ENCODE data around the gene CLCN7. TPM values are rescaled to one million over a fixed set of nuclear protein-coding genes. Genes with fewer than 3 reads are reported as not detected.

The CLCN7 gene
- polyA plus RNA-seq, 1 of the 3 experiments (the other 2 are of a cell fraction), result 44.3 TPM

DNA sequence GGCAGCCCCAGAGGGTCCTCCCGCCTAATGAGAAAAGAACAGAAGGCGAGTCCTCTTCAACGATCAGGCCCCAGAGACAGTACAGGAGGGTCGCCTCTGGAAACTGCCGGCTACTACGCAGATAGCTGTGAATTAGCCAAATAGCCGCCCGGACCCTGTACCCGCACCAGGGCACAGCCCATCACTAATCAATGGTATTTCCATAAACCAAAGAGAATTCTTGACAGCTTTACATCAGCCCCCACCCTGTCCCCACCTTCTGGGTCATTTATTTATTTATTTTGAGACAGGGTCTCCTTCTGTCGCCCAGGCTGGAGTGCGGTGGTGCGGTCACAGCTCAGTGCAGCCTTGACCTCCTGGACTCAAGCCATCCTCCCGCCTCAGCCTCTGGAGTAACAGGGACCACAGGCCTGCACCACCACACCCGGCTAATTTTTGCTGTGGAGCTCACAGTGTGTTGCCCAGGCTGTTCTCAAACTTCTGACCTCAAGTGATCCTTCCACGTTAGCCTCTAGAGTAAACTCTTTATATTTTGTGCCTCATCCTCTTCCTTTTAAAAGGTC, 805 bp upstream of the CLCN7 start (continued):
- TF ChIP-seq, protein P1, sequence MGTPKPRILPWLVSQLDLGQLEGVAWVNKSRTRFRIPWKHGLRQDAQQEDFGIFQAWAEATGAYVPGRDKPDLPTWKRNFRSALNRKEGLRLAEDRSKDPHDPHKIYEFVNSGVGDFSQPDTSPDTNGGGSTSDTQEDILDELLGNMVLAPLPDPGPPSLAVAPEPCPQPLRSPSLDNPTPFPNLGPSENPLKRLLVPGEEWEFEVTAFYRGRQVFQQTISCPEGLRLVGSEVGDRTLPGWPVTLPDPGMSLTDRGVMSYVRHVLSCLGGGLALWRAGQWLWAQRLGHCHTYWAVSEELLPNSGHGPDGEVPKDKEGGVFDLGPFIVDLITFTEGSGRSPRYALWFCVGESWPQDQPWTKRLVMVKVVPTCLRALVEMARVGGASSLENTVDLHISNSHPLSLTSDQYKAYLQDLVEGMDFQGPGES (IDR thresholded peaks at IDR 0.05; ENCODE audit: low read depth, low read length), result no peak

DNA sequence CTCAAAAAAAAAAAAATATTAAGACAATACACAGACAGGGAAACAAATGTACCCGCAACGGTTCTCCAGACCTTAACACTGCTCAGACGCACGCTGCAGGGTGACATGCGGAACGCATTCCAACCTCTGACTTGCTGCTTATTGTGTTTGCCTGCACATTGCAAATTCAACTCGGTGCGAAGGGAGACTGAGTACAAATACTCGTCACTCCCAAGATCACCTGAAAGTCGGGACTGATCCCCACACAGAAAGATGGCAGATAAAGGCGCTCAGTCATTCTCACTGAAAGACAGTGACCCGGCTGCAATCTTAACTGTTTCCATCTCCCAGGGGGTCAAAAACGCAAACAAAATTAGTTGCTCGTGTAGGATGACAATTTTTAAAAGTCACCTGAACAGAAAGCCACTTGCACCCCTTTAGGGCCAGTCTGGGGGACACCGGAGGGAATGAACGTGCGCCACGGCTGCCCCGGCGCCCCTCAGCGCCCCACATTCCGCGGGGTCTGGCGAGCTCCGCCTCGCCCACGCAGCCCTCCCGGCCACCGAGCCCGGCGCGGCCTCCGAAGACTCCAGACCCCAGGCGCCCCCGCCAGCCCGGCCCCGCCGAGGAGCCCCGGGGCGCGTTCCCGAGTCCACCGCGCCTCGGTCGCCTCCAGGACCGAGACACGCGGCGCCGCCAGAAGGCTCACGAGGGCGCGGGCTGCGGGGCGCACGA, 589 bp downstream of the CLCN7 start:
- H3K4me3 ChIP-seq (ENCODE audit: low read depth in 2 of 2, low read length in 1 of 2), result peak overlapping the region; percentile 72 to 75
- no peaks in the 10 kb centered on the region for H3K9me2 ChIP-seq
- H3F3A ChIP-seq (replicated peaks; ENCODE audit: insufficient read depth), result peaks cover 2% of the 10 kb centered on the region
- ChIA-PET POLR2A (interaction anchor here (1.1 kb wide), 1 partner anchor 53 kb away, joined by 5 read pairs; the partner anchor contains the start of gene UQCC4), CTCF (no interaction called here)
- 36% methylated on average over 13 of the region's 57 CpGs for WGBS (ENCODE audit: low lambda C conversion rate)
- H3K27me3 ChIP-seq (ENCODE audit: insufficient read depth), result no peaks in the 10 kb centered on the region
- H3K4me1 ChIP-seq (ENCODE audit: control insufficient read depth in 1 of 2, insufficient read depth in 2 of 2, low read depth in 1 of 2, low read length in 1 of 2), result peaks cover 5 to 11% of the 10 kb centered on the region in 2 experiments; a peak in 2 of 4 replicates
- H2AFZ ChIP-seq (ENCODE audit: low read depth), result peak overlapping the region; percentile 72; the same call in 1 of the 2 replicates
- no peaks in the 10 kb centered on the region for H4K20me1 ChIP-seq (ENCODE audit: insufficient read depth)
- H3K36me3 ChIP-seq (replicated peaks in 1 of 2; ENCODE audit: control insufficient read depth in 1 of 2, insufficient read depth in 2 of 2, low read length in 1 of 2), result no peaks in the 10 kb centered on the region
- peak; percentile 70 for DNase-seq
- no peaks in the 10 kb centered on the region for H3K9me3 ChIP-seq
- TF ChIP-seq RAD21 (IDR thresholded peaks at IDR 0.05; ENCODE audit: low read length) (no peak), POLR2AphosphoS5 (IDR thresholded peaks at IDR 0.05; ENCODE audit: low read depth, low read length) (no peak), RXRA (IDR thresholded peaks at IDR 0.05; ENCODE audit: borderline replicate concordance, low read depth) (no peak), SIN3A (IDR thresholded peaks at IDR 0.05; ENCODE audit: borderline replicate concordance, low read depth, low read length) (no peak), TEAD4 (IDR thresholded peaks at IDR 0.05; ENCODE audit: borderline replicate concordance, insufficient read depth) (no peak)
- TF ChIP-seq, protein P2, sequence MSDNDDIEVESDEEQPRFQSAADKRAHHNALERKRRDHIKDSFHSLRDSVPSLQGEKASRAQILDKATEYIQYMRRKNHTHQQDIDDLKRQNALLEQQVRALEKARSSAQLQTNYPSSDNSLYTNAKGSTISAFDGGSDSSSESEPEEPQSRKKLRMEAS (IDR thresholded peaks at IDR 0.05; ENCODE audit: low read depth), result no peak
- peak overlapping the region; percentile 88 for H3K4me2 ChIP-seq
- no peak overlapping the region; a peak in 1 of 4 replicates for H3K27ac ChIP-seq (ENCODE audit: low read depth in 2 of 2, low read length in 1 of 2)
- H3K79me2 ChIP-seq (ENCODE audit: insufficient read depth), result peaks cover 58% of the 10 kb centered on the region
- H3K9ac ChIP-seq, result peak overlapping the region; percentile 93

DNA sequence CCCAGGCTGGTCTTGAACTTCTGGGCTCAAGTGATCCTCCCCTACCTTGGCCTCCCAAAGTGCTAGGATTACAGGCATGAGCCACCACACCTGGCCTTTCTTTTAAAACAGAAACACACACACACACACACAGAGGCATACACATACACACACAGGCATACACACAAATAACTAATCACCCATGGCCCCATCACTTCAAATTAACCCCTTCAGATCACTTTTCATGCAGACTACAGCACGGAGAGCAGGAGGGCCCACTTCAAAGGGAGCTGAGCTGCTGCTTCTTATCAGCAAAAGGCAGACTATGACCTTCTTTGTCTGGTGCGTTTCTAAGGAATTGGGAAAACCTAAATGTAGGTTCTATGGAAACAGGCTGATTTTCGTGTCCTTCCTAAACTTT, 1.9 kb downstream of the CLCN7 start:
- Histone ChIP-seq H3K27me3 (ENCODE audit: insufficient read depth) (no peaks in the 10 kb centered on the region), H3K4me2 (no peak overlapping the region), H3K4me1 (ENCODE audit: control insufficient read depth in 1 of 2, insufficient read depth in 2 of 2, low read depth in 1 of 2, low read length in 1 of 2) (peaks cover 5 to 11% of the 10 kb centered on the region in 2 experiments; a peak in 2 of 4 replicates), H3F3A (replicated peaks; ENCODE audit: insufficient read depth) (peaks cover 2% of the 10 kb centered on the region), H3K36me3 (replicated peaks in 1 of 2; ENCODE audit: control insufficient read depth in 1 of 2, insufficient read depth in 2 of 2, low read length in 1 of 2) (no peaks in the 10 kb centered on the region), H3K9me2 (no peaks in the 10 kb centered on the region), H4K20me1 (ENCODE audit: insufficient read depth) (0 out of 2 replicates have a peak, but pooled peaks cover under 1% of the 10 kb centered on the region), H2AFZ (ENCODE audit: low read depth) (no peak overlapping the region), H3K9me3 (no peaks in the 10 kb centered on the region), H3K79me2 (ENCODE audit: insufficient read depth) (peaks cover 64% of the 10 kb centered on the region), H3K4me3 (ENCODE audit: low read depth in 2 of 2, low read length in 1 of 2) (no peak overlapping the region), H3K9ac (no peak overlapping the region), H3K27ac (ENCODE audit: low read depth in 2 of 2, low read length in 1 of 2) (no peak overlapping the region)
- ChIA-PET CTCF (no interaction called here), POLR2A (no interaction called here)
- no peak for TF ChIP-seq RXRA (IDR thresholded peaks at IDR 0.05; ENCODE audit: borderline replicate concordance, low read depth)
- no peak for TF ChIP-seq JUND (IDR thresholded peaks at IDR 0.05)
- no peak for TF ChIP-seq EZH2phosphoT487 (IDR thresholded peaks at IDR 0.05; ENCODE audit: borderline replicate concordance, low read depth)
- TF ChIP-seq MEF2A (IDR thresholded peaks at IDR 0.05; ENCODE audit: borderline replicate concordance, low read depth), result no peak
- no peak for TF ChIP-seq CHD2 (IDR thresholded peaks at IDR 0.05; ENCODE audit: low read length, partially characterized antibody)
- TF ChIP-seq, protein P3, sequence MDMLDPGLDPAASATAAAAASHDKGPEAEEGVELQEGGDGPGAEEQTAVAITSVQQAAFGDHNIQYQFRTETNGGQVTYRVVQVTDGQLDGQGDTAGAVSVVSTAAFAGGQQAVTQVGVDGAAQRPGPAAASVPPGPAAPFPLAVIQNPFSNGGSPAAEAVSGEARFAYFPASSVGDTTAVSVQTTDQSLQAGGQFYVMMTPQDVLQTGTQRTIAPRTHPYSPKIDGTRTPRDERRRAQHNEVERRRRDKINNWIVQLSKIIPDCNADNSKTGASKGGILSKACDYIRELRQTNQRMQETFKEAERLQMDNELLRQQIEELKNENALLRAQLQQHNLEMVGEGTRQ (IDR thresholded peaks at IDR 0.05; ENCODE audit: borderline replicate concordance, low read depth, low read length), result no peak
- TF ChIP-seq, protein P2 (IDR thresholded peaks at IDR 0.05; ENCODE audit: low read depth), result no peak
- TF ChIP-seq POLR2AphosphoS5 (IDR thresholded peaks at IDR 0.05; ENCODE audit: low read depth, low read length), result no peak
- TF ChIP-seq TEAD4 (IDR thresholded peaks at IDR 0.05; ENCODE audit: borderline replicate concordance, insufficient read depth), result no peak
- no peak for TF ChIP-seq RAD21 (IDR thresholded peaks at IDR 0.05; ENCODE audit: low read length)
- TF ChIP-seq FOSL2 (IDR thresholded peaks at IDR 0.05; ENCODE audit: borderline replicate concordance, low read depth), result no peak
- TF ChIP-seq SMC3 (IDR thresholded peaks at IDR 0.05; ENCODE audit: low read depth, low read length), result no peak
- DNase-seq, result no peak
- WGBS (ENCODE audit: low lambda C conversion rate), result 92% methylated on average over 3 of the region's 3 CpGs

Data from SK-N-SH (cell line).